DOHH2 (cell line): ENCODE data around the gene CYFIP2.
"Not testable (repeated sequence)": the region's sequence is repeated elsewhere in the genome, so short reads cannot be mapped to it uniquely, and the experiment has no call there.

Source experiments
- CTCF ChIP-seq: fragments of 200-600 bp; sonication (generic); IDR thresholded peaks from one replicate; pipeline ENCODE4 v1.5.1; 2014; ENCODE audit warnings: antibody characterized with exemption, mild to moderate bottlenecking, low read depth, low read length; ENCODE audit not compliant: poor library complexity, severe bottlenecking
- EZH2phosphoT487 ChIP-seq: fragments of 200-600 bp; sonication (generic); IDR thresholded peaks from 2 replicates; pipeline ENCODE4 v1.6.1; 2017; ENCODE audit warnings: borderline replicate concordance, mild to moderate bottlenecking, antibody characterized with exemption, low read length, moderate library complexity, mixed read lengths

DNA sequence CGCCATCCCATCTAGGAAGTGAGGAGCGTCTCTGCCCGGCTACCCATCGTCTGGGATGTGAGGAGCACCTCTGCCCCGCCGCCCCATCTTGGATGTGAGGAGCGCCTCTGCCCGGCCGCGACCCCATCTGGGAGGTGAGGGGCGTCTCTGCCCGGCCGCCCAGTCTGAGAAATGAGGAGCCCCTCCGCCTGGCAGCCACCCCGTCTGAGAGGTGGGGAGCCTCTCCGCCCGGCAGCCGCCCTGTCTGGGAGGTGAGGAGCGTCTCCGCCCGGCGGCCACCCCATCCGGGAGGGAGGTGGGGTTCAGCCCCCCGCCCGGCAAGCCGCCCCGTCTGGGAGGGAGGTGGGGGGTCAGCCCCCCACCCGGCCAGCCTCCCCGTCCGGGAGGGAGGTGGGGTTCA is 153.6 kb downstream of the CYFIP2 start:
- not testable (repeated sequence) for TF ChIP-seq CTCF, EZH2phosphoT487
